Measurements from ENCODE around the gene WDR59. TPM values are rescaled to one million over a fixed set of nuclear protein-coding genes. Genes with fewer than 3 reads are reported as not detected.

The WDR59 gene
- total RNA-seq, 2 donors from 2014 or later = 35.7 to 42.9 TPM

DNA sequence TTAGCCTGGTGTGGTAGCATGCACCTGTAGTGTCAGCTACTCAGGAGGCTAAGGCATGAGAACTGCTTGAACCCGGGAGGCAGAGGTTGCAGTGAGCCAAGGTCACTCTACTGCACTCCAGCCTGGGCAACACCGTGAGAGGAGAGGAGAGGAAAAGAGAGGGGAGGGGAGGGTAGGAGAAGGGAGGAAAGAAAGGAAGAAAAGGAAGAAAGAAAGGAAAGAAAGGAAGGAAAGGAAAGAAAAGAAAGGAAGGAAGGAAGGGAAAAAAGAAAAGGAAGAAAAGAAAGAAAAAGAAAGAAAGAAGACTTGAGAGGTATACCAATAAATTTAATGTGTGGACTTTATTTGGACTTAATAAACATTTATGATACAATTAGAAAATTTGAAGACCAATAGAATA is 143.5 kb downstream of the WDR59 start:
- no peak for ATAC-seq
- DNase-seq = no peak
- intact Hi-C loops (cut with DNase I) = no loop called here

DNA sequence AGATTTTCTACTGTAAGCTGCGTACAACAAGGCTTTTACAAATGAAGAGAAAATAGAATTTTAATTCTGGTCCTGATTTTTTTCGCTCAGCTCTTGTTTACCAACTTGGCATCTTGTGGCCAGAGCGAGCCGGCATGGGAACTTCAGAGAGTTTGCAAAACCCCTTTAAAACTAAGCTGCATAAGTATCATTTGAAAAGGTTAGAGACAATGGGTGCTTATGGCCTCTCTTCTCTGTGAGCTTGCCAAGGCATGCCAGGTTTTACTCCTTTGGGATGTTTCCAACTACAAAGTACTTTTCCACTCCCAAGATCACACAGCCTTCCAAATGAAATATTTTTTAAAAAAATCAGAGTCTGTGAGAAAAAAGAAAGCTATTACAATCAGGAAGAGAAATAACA is 147.9 kb downstream of the WDR59 start:
- intact Hi-C loops (cut with DNase I) = no loop called here
- no peak for DNase-seq
- no peak for ATAC-seq

DNA sequence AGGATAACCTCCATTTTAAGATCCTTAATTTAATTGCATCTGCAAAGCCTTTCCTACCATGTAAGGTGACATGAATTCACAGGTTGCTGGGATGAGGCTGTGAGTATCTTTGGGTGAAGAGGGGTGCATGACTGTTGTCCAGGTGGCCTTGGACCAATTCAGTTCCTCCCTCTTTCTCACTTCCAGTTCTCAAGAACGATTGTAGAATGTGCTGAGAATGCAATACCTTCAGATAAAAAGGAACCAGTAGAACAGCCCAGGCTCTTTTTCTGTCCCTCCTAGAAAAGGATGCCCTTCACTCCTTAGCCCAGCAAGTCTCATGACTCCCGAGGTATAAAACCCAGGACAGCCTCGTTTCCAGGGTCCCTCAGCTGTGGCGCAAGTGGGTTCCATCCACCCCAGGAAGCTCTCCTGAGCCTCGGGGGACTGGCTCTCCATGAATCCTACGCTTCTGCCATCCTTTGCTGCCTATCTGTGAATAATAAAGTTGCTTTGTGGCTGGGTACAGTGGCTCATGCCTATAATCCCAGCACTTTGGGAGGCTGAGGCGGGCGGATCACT is 148.7 kb downstream of the WDR59 start:
- intact Hi-C loops (cut with DNase I) = no loop called here
- ATAC-seq = no peak
- DNase-seq = no peak

DNA sequence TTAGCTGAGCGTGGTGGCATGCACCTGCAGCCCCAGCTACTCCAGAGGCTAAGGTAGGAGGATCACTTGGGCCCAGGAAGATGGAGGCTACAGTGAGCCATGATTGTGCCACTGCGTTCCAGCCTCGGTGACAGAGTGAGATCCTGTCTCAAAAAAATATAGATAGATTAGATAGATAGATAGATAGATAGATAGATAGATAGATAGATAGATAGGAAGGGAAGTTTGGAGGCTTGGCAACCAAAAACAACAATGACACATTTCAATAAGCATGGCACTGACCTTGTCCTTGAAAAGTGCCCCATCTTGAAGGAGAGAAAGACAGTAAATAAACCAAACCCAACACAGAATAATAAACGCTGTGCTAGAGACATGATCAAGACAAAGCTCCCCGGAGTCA is 152.7 kb downstream of the WDR59 start:
- DNase-seq = no peak
- ATAC-seq = no peak
- intact Hi-C loops (cut with DNase I) = no loop called here

DNA sequence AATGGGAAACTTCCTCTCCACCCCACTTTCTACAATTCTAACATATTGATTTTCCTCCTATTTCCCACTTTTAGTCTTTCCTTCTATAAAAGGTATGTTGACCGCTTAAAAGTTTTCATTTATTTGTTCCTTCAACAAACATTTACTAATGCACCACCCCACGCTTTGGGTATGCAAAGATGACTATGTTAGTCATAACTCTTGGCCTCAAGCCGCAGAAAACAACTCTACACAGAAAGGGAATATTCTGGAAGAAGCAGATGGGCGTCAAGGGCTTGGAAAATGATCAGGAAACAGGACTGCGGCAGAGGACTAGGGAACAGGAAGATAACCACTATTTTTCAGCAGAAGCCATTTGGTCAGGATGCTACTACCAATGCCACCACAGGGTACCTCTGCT is 153.5 kb downstream of the WDR59 start:
- no peak for ATAC-seq
- intact Hi-C loops (cut with DNase I) = no loop called here
- DNase-seq = no peak

DNA sequence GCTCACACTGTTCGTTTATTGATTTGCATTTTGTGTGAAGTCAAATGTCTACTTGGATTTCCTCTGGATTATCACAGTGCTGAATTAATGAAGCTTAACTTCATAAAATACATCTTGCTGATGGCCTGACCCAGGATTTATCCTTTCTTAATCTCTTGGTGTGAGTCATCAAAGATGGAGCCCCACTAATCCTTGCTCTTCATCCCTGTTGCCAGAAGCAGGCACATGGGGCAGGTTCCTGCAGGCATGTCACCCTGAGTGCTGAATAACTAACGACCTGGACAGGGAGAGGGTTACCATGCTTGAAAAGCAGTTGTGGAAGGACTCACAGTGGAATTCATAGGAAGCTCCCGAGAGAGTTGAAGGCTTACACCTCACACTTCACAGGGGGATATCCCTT is 154.3 kb downstream of the WDR59 start:
- ATAC-seq = no peak
- intact Hi-C loops (cut with DNase I) = no loop called here

DNA sequence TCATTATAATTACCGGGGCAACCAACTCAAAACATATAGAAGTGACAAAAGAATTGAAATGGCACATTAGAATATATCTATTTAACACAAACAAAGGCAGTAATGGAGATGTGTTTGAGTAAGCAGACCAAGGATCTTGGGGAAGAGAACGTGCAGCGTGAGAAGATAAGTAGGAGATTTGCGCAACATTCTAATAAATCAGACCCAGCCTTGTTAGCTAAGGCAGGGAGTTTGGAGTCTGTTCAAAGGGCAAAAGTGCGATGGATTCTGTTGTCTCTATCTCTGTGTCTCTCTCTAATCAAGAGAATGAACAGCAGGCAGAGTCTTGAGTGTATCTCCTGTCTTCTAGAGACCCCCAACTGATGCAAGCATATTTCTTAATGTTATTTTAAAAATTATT is 155.3 kb downstream of the WDR59 start:
- DNase-seq = no peak
- ATAC-seq = no peak
- intact Hi-C loops (cut with DNase I) = no loop called here

More for the DNA sequence above, 154.3 kb downstream of the WDR59 start:
- DNase-seq = no peak

DNA sequence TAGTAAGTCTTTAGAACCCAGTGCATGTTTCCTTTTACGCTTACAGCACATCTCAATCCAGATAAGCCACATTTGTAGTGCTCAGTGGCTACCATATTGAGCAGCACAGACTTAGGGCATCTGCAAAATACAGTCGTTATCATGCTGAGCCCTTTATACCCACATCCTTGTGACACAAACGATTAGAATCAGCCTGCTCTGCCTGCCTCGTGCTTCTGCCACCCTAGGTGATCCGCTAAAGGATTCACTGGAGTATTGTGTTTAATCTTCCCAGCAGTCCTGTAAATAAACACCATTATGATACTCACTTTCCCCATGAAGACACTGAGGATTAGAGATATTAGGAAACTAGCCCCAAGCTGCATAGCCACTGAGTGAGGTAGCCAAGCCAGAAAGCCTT is 159.0 kb downstream of the WDR59 start:
- DNase-seq = no peak
- intact Hi-C loops (cut with DNase I) = no loop called here
- no peak for ATAC-seq

DNA sequence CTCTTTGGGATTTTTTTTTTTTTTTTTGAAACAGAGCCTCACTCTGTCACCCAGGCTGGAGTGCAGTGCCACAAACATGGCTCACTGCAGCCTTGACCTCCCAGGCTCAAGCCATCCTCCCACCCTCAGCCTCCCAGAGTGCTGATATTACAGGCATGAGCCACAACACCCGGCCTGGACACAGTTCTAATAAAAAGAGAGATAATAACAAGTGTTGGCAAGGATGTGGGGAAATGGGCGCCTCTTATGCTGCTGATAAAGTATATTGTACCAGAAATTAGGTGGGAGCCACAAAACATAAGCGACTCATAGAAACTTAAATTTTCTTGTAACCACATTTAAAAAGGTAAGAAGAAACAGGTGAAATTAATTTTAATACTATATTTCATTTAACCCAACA is 159.9 kb downstream of the WDR59 start:
- ATAC-seq (no peak), DNase-seq (no peak)
- intact Hi-C loops (cut with DNase I) = no loop called here

Other genes with a start within 250 kb of the WDR59 start
- under 1 TPM; 0.29 to 0.31 TPM for gene FA2H, start 210.3 kb downstream of the WDR59 start, total RNA-seq
- gene ZNRF1, start 13.9 kb upstream of the WDR59 start, total RNA-seq = 10 to 100 TPM; 16.7 to 17.5 TPM
- gene LDHD, start 131.7 kb upstream of the WDR59 start, total RNA-seq = 10 to 100 TPM; 26.6 to 28.5 TPM
- gene ZFP1, start 163.4 kb upstream of the WDR59 start, total RNA-seq = 1 to 10 TPM; 5.9 to 6.8 TPM
- not detected for gene CTRB2, start 222.0 kb upstream of the WDR59 start, total RNA-seq
- gene CTRB1, start 233.9 kb upstream of the WDR59 start, total RNA-seq = 1 to 10 TPM in 1 of 2 donors, under 1 TPM in 1; 0.39 to 1.4 TPM